ENCODE data around the gene GOLGA6L10.
"Not testable (repeated sequence)": the region's sequence is repeated elsewhere in the genome, so short reads cannot be mapped to it uniquely, and the experiment has no call there.

GOLGA6L10 gene

GRCh38 chr15:82318281-82318680 is 31.0 kb downstream of the GOLGA6L10 start:
- DNase-seq (ENCODE audit: low read depth), result not testable (repeated sequence)

GRCh38 chr15:82317516-82317915 is 31.8 kb downstream of the GOLGA6L10 start:
- DNase-seq (ENCODE audit: low read depth), result not testable (repeated sequence)

- no peak for DNase-seq (ENCODE audit: low read depth)
Measured at GRCh38 chr15:82317091-82317489, 32.2 kb downstream of the GOLGA6L10 start.

DNA sequence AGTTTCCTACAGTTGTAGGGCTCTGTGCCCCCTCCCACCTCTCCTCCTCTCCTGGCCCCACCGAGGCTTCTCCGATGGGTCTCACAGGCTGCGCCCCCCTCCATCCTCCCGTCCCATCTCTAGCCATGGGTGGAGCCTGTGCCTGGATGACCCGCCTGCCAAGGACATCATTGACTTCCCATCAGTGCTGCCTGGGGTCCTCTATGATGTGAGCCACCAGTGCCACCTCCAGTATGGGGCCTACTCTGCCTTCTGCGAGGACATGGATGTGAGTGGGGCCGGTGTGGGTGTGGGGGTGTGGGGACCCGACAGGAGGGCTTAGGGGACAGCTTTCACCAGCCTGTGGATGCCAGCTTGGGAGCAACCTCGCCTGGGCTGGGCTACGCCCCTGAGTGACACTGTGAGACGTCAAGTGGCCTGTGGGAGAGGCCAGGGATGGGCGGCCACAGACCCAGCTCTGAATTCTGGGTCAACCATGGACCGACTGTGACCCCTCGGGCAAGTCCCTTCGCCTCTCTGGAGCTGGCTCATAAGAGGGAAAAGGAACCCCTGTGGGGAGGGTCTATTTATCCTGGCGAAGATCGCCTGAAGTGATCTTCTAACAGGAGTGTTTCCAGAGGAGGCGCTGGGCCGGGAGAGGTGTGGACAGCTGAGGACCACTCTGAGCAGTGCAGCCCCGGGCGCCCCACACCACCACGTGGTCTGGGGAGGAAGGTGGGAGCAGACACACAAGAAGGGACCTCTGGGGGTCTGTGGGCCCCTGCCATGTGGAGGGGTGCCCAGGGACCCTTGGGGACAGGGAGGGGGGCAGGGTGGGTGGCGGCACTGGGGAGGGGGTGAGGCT is 32.8 kb downstream of the GOLGA6L10 start:
- not testable (repeated sequence) for DNase-seq (ENCODE audit: low read depth)

GRCh38 chr15:82315519-82316246 is 33.6 kb downstream of the GOLGA6L10 start:
- DNase-seq (ENCODE audit: low read depth), result no peak

- no peak for DNase-seq (ENCODE audit: low read depth)
Measured at GRCh38 chr15:82314769-82315518, 34.3 kb downstream of the GOLGA6L10 start.

DNA sequence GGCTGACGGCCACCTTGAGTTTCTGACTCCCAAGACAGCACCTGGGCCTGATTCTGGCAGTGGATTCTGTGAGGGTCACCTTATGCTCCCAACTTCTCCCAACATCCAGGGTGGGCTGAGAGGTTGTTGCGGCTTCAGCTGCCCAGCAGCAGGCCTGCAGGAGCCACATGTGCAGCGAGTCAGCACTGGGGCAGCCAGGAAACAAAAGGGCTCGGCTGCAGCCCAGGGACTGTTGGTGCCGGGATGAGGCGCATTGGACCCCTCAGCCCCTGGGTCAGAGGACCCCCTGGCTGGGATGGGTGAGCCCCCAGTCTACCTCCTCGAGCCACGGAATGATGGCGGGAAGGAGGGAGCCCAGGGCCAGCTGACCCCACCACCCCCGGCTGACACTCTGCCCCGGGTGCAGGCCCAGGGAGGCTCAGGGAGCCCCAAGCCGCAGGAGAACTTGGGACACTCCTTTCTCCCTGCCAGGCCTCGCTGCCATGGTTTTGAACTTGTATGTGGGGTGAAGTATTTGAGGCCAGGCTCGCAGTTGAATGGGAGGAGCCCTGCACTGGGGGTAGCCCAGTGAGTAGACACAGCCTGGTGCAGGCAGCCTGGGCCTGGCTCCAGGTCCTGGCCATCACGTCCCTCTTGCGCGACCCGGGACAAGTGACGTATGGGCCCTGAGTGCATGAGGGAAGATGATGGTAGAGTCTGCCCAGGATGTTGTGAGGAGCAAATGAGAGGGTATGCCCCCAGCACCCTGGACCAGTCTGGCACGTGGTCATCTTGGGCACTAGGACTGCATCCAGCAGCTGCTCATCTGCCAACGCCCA is 35.1 kb downstream of the GOLGA6L10 start:
- not testable (repeated sequence) for DNase-seq (ENCODE audit: low read depth)

DNA sequence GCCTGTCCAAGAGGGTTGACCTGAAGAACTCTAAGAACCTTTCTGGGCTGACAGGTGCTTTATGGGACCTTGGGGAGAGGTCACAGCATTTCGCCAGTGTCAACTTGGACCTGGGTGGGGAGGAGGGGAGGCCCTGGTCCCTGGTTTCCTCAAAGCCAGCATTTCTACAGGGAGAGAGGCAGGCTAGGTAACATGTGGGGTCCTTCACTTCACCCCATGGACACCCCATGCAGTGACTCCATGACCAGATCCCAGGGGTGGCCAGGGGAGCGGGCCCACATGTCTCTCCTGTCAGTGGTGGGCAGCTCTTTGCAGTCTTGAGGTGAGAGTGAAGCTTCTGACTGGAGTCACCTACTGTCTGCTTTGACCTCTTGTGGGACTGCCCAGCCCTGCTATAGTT is 35.8 kb downstream of the GOLGA6L10 start:
- no peak for DNase-seq (ENCODE audit: low read depth)

DNA sequence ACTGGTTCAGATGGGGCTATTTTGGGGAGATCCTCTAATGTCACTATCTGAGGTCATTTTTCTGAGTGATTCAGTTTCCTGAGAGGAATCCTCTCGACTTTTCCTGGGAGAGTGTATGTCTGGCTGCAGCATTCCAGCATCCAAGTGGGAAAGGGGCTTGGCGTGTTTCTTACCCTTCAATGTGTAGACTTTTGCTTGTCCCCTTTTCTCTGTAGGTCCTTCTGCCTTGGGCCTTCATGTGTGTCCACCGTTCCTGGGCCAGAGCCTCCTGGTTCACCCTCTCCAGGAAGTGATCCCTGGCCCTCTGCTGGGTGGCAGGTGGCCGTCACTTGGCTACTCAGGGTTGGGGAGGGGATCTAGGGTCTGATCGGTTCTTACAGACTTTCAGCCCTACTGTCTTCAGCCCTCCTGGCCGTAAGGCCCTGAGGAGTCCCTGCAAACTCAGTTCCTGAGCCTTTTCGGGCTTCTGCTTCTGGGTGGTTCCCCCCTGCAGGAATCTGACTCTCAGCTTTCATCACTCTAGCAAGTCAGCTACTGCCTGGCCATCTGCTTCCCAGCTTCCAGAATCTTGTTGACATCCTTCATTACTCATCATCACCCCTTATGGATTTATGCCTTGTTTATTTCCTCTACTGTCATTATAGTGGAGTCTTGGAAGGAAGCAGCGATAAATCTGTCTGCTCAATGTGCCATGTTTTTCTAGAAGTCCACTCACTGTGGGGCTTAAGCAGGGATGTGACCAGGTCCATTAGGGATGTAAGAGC is 36.5 kb downstream of the GOLGA6L10 start:
- no peak for DNase-seq (ENCODE audit: low read depth)

- not testable (repeated sequence) for DNase-seq (ENCODE audit: low read depth)
Measured at GRCh38 chr15:82311321-82311720, 38.0 kb downstream of the GOLGA6L10 start.

DNA sequence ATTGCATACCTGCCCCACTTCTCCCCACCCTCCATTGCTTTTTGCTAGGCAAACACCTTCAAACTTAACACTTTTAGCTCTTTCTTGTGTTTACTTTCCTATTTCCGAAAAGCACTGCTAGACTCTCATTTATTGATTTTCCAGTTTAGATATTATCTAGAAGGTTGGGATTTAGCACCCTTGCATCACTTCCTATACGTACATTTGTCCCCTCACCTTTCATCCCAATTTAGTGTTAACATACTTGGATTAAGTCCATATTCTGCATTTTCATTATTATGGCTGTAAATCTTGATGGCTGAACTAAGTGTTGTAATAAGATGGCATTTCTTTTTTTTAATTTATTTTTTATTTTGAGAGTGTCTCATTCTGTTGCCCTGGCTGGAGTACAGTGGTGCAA is 39.5 kb downstream of the GOLGA6L10 start:
- DNase-seq (ENCODE audit: low read depth), result no peak

DNA sequence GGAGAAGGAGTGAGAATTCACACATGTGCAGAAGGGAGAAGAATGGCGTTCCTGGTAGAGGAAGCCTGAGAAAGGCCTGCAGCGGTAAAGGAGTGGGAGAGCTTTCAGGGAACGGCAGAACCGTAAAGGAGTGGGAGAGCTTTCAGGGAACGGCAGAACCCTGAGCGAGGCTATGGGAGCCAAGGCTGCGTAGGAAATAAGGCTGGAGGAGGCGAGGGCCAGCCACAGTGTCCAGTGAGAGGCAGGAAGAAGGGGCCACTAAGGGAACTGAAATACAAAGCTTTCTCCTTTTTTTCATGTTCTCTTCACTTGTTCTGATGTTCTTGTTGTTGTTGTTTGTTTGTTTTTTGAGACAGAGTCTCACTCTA is 41.6 kb downstream of the GOLGA6L10 start:
- DNase-seq (ENCODE audit: low read depth), result no peak

DNA sequence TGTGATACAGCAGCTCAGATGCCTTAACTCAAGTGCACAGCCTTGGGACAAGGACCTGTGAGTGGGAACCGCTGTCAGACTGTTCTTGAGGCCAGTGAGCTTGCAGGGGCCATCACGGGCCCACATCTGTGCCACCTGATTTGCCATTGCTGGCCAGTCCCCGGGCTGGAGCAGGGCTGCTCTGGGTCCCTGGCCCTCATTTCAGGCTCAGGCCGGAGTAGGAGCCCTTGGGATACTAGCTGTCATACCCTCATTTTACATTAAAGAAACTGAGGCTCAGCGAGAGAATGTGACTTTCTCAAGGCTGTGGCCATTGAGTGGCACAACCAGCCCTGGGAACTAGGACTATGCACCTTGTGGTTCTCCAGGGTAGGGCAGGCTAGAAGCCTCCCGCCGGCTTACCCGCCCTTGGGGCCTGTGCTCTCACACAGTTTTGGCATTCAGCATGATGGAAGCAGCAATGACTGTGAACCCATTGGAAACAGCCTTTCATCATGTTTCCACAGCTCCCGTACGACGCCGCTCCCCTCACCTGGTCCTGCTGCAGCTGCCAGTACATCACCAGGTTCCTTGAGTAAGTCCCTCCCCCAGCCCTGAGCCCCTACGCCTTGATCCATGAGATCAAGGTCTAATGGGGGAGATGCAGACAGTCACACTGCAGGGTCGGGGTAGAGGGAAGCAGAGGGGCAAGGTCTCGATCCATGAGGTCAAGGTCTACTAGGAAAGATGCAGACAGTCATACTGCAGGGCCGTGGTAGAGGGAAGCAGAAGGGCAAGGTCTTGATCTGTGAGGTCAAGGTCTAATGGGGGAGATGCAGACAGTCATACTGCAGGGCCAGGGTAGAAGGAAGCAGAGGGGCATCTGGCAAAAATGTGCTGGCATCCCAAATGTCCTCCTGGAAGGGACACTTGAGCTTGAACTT is 42.2 kb downstream of the GOLGA6L10 start:
- no peak for DNase-seq (ENCODE audit: low read depth)

DNA sequence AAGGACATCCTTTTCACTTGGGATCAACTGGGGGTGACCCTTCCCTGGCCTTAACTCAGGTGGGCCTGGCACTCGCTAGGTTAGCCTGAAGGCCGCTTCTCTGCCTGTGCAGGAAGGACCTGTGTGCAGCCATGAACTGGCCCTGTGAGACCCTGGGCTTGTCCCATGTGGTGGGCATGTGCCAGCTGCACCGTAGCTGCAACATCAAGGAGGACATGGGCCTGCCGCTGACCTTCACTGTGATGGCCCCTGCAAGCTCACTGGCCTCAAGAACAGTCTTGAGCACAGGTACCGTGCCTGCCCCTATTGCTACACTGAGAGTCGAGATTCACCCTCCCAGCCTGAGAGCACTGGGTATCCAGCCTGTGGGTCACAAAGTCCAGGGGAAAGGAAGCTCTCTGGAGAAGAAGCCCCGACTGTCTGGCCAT is 43.6 kb downstream of the GOLGA6L10 start:
- no peak for DNase-seq (ENCODE audit: low read depth)

DNA sequence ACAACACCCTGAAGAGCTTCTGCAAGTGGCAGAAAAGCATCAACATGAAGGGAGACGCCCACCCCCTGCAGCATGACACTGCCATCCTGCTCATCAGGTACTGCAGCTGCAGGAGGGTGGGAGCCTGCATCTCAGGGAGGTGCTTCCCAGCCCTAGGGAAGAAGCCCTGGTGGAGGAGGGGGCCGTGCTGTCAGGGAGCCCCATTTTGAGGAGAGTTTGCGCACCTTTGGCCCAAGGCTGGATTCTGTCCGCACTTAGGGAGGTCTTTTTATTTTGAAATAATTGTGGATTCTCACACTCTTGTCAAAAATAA is 44.5 kb downstream of the GOLGA6L10 start:
- no peak for DNase-seq (ENCODE audit: low read depth)

DNA sequence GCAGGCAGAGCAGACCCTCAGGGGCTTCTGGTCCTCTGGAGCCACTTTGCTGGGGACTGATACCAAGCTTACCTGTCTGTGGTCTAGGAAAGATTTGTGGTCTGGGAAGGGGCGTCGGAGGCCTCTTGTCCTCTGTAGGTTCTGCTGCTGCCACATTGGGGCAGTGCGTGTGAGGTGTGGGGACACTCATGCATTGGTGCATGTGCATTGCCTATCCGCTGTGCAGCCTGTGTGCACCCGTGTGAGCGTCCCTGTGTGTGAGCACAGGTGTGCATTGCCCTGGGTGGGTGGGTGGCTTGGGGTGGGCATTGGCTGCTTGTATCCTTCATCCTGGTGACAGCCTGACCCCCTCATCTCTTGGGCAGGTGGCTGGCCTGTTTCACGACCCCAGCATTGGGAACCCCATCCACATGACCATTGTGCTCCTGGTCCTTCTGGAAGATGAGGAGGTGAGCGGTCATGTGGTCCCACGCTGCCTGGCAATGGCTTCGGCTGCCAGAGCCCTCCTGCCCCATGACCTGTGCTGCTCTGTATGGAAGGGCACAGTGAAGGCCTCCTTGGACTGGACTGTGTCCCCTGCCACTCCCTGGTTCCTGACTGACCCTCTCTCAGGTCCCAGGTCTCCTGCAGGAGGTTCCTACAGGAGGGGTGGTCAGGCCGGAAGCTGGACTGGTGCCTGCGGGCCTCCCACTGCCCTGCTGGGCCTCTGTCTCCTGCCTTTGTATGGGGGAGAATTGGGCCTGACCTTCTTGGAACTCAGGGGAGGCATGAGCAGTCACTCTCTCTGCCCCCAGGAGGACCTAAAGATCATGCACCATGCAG is 45.1 kb downstream of the GOLGA6L10 start:
- DNase-seq (ENCODE audit: low read depth), result no peak

- DNase-seq (ENCODE audit: low read depth), result no peak
Measured at GRCh38 chr15:82301296-82302016, 47.8 kb downstream of the GOLGA6L10 start.

DNA sequence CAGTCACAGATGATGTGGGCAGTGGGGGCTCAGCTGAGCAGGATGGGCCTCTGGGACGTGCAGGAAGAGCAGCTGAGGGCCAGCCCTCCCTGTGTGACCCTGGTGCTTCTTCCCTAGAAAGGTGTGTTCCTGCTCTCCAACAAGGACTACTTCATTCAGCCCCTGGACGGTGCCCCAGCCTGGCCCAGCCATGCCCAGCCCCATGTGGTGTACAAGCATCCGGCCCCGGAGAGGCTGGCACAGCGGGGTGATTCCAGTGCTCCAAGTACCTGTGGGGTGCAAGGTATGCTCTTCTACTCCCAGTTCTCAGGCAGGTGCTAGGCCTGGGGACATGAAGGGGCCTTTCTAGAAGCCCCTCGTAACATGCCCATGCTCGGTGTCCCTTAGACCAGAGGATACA is 48.4 kb downstream of the GOLGA6L10 start:
- no peak for DNase-seq (ENCODE audit: low read depth)

Measured in stimulated activated CD8-positive, alpha-beta memory T cell treated with anti-CD3 and anti-CD28 coated beads, Interleukin-12 subunit alpha, Interleukin-12 subunit beta, amount 100 ng/mL, for 4 hours (primary cell).